Suprapubic skin (tissue), 3 donors: ENCODE measurements around the gene KRT81.

Experiments used
- CTCF ChIP-seq, 2 donors: fragments of 200-600 bp in 1 of 2; fragments of 450-650 bp in 1 of 2; sonication (generic) in 1 of 2; IDR thresholded peaks; one replicate each; pipeline ENCODE4 v1.5.1; 2016 to 2019; ENCODE audit warnings: antibody characterized with exemption in 2 of 2, mild to moderate bottlenecking in 1 of 2, moderate library complexity in 1 of 2
- POLR2AphosphoS5 ChIP-seq, 3 donors: sonication (generic); formaldehyde crosslinking; IDR thresholded peaks; one replicate each; pipeline ENCODE4 v1.6.1; 2017; ENCODE audit warnings: antibody characterized with exemption in 3 of 3

- TF ChIP-seq CTCF (IDR thresholded peaks at IDR 0.05) (no peak), POLR2AphosphoS5 (IDR thresholded peaks at IDR 0.05) (no peak)
Measured at GRCh38 chr12:52254965-52255751, 36.2 kb downstream of the KRT81 start.
